Karpas-422 (cell line): ENCODE data around the gene MGAM2. TPM values are rescaled to one million over a fixed set of nuclear protein-coding genes. Genes with fewer than 3 reads are reported as not detected.

Experiments used
- total RNA-seq: library from RNA; depleted of rRNA; stranded (reverse); fragments of >200 nt; shearing (Covaris generic); gene quantifications from 2 replicates; pipeline ENCODE4 v1.2.3, GENCODE V29; 2014; ENCODE audit warnings: low replicate concordance; rRNA removed

MGAM2 gene
- total RNA-seq, 1 experiment from 2014 or later, result not detected

Other genes starting within 250 kb of the MGAM2 start
- gene OR9A4, start 195.3 kb upstream of the MGAM2 start, total RNA-seq, result not detected in 2 replicates
- not detected in 2 replicates for gene CLEC5A, start 164.7 kb upstream of the MGAM2 start, total RNA-seq
- not detected in 2 replicates for gene TAS2R38, start 137.9 kb upstream of the MGAM2 start, total RNA-seq
- gene MGAM, start 115.8 kb upstream of the MGAM2 start, total RNA-seq, result not detected in 2 replicates
- gene PRSS58, start 146.3 kb downstream of the MGAM2 start, total RNA-seq, result not detected in 2 replicates